GM12874 (cell line): Measurements from ENCODE around the gene OSGEP.

Source experiments
- TF ChIP-seq, protein P1 (sequence below): IDR thresholded peaks from 2 replicates; pipeline ENCODE4 v1.5.1; 2011; ENCODE audit warnings: low read depth, mild to moderate bottlenecking, control low read depth, low read length, moderate library complexity; ENCODE audit not compliant: insufficient read depth

Gene OSGEP

DNA sequence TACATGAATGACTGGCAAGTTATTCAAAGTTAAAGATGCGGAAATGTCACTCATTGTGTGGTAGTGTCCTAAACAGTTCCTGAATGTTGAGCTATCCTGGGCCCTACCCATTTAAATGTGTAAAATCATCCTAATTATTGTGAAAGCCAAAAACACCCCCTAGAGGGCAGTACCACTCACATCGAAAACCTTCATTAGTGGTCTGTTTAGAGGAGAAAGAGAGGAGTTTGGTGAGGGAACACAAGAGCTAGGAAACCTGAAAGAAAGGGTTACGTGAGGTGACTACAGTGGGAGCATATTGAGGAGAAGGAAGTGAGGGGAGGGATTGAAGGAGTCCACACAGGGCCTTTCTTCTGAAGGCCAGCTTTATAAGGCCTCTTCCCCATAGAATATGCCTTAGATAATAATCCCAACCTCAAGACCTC lies 38.8 kb downstream of the OSGEP start:
- TF ChIP-seq, protein P1, sequence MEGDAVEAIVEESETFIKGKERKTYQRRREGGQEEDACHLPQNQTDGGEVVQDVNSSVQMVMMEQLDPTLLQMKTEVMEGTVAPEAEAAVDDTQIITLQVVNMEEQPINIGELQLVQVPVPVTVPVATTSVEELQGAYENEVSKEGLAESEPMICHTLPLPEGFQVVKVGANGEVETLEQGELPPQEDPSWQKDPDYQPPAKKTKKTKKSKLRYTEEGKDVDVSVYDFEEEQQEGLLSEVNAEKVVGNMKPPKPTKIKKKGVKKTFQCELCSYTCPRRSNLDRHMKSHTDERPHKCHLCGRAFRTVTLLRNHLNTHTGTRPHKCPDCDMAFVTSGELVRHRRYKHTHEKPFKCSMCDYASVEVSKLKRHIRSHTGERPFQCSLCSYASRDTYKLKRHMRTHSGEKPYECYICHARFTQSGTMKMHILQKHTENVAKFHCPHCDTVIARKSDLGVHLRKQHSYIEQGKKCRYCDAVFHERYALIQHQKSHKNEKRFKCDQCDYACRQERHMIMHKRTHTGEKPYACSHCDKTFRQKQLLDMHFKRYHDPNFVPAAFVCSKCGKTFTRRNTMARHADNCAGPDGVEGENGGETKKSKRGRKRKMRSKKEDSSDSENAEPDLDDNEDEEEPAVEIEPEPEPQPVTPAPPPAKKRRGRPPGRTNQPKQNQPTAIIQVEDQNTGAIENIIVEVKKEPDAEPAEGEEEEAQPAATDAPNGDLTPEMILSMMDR = peak; percentile 52

DNA sequence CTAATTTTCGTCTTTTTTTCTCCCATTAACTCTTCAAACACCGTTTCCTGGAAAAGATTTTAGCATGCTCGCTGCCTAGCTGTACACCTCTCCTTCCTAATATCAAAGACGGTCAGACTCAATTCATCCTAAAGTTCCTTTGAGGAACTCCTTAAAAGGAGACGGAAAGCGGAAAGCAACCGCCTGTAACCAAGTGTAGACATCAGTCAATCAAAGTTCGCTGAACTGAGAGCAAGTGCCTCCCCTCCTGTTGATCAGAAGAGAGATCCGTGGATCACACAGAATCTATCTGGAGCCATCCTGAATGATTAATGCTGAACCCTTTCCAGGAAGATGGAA lies 40.9 kb downstream of the OSGEP start:
- TF ChIP-seq, protein P1 = no peak

DNA sequence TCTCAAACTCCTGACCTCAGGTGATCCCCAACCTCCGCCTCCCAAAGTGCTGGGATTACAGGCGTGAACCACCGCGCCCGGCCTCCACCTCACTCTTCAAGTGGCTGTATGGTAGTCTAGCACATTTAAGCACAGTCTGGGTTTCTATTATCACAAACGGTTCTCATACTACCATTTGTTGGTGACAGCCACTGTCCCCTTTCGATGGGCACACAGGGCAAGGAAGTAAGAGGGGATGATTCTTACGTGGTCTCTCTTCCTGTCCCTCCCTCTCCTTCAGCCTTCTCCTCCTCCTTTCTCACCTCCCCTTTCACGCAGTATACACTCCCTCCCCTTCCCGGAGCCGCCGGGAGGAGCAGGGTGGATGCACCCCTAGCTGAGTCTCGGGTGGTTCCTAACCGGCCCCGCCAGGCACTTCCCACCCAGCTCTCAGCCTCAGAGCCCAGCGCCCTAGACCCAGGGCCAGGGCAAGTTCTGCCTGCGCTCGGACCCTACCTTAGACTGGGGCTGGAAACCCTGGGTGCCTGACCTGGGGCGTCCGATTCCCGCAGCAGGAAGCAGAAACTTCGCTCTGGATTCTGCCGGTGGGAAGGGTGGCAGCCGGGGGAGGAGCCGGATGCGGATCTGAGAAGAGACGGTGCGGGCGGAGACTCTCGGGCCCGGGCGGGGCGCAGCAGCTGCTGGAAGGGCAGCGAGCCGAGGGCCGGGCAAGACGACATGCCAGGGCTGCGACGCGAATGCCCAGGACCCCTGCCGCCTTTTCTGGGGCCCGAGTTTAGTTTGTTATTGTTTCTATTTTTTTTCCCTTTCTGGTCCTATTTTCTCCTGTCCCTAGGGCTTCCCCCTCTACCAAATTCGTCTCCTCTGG lies 41.5 kb downstream of the OSGEP start, which contains the start of gene TEP1:
TEP1 (minus strand) TSS at position 626 of the 868 bp plus-strand sequence. CDS start 5,062 bp downstream, outside the sequence.
- TF ChIP-seq, protein P1 = no peak

DNA sequence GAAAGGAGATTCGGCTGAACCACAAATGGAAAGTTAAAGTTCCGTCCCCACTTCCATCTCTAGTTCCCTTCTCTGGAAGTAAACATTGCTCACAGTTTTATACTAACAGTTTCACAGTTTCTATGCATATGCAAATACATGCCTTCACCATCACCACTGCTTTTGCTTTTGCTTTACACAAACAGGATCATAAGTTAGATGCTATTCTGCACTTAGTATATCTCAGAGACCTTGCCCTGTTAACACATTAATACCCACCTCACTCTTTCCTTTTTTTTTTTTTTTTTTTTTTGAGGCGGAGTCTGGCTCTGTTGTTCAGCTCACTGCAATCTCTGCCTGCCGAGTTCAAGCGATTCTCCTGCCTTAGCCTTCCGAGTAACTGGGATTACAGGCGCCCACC lies 42.2 kb downstream of the OSGEP start:
- TF ChIP-seq, protein P1 = no peak

DNA sequence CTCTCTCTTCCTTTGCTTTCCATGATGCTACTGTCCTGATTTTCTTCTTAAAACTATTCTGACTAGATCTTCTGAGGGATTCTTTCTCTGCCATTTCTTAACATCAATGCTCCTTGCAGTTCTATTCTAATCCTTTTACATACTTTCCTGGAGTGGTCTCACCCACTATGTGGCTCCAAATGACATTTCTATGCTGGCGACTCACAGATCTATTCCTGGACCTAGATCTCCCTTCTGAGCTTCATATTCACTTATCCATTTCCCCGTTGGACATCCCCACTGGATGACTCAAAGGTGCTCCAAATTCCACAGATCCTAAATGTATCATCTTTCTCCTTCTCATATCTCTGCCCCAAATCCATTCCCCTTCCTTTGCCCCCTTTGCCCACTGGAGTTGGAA lies 45.4 kb downstream of the OSGEP start:
- TF ChIP-seq, protein P1 = no peak

DNA sequence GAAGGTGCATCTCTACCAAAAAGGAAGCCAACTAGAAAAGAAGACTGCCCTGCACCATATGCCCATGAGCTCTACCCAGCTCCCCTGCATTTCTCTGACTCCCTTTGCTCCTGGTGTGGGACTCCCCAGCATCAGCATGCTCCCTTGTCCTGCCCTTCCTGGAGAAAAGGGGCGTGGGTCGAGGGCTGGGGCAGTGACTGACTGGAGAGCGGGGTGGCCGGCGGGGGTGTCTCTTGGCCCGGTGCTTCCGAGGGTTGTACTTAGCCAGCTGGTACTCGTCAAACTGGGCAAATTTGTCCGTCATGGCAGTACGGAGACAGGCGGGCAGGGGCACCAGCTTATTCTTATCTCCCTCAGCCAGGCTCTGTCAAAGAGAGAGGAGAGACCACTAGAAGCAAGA lies 51.1 kb downstream of the OSGEP start:
- TF ChIP-seq, protein P1 = no peak

DNA sequence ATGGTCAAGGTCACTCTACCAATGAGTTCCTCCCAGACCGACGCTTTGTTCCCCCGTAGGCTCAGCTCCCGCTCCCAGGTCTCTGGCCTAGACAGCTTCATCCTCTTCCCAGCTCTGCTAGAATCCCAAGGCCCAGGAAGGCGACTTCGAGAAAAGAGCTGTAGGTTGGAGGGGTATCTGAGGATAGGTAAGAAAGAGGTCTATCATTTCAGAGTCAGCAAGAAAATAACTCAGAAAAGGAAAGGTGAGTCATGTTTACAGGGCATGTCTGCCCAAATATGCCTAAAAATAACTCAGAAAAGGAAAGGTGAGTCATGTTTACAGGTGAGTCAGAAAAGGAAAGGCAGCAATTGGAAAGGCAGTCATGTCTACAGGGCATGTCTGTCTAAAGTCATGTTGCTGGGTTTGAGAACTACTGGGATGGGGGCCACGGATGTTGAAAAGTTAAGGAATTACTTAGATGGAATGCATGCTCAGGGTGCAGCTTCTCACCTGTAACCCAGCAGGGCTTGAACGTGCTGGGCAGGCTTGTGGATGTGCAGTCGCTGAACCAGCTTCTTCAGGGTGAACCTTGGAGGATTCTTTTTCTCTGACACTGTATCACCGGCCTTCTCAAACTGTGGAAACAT lies 53.5 kb downstream of the OSGEP start:
- TF ChIP-seq, protein P1 = no peak
